Activated CD4-positive, alpha-beta T cell treated with anti-CD3 and anti-CD28 coated beads, Interleukin-10, Interleukin-2, amounts not matched to agents 100 ng/mL and 50 ng/mL, durations not matched to agents 16 hours and 8 hours (primary cell): ENCODE measurements around the gene TUBGCP2.
A peak's percentile ranks its signal among the peaks of the same experiment; 100 is the strongest.
"Not testable (repeated sequence)": the region's sequence is repeated elsewhere in the genome, so short reads cannot be mapped to it uniquely, and the experiment has no call there.

Experiments
- DNase-seq: peaks from one replicate; pipeline ENCODE4 v3.0.0-alpha.2; 2020

Gene TUBGCP2

GRCh38 chr10:133277277-133277992, 31.2 kb downstream of the TUBGCP2 start:
- no peak for DNase-seq

- DNase-seq, result peak; percentile 79
Measured at GRCh38 chr10:133276435-133277201, 32.1 kb downstream of the TUBGCP2 start, which contains the start of gene ADAM8. ADAM8 (minus strand) TSS chr10:133276868; CDS start chr10:133276817, 51 bp downstream.

- DNase-seq, result no peak
Measured at GRCh38 chr10:133276100-133276434, 32.6 kb downstream of the TUBGCP2 start.

- DNase-seq, result peak; percentile 78
Measured at GRCh38 chr10:133275684-133276092, 33.0 kb downstream of the TUBGCP2 start.

DNA sequence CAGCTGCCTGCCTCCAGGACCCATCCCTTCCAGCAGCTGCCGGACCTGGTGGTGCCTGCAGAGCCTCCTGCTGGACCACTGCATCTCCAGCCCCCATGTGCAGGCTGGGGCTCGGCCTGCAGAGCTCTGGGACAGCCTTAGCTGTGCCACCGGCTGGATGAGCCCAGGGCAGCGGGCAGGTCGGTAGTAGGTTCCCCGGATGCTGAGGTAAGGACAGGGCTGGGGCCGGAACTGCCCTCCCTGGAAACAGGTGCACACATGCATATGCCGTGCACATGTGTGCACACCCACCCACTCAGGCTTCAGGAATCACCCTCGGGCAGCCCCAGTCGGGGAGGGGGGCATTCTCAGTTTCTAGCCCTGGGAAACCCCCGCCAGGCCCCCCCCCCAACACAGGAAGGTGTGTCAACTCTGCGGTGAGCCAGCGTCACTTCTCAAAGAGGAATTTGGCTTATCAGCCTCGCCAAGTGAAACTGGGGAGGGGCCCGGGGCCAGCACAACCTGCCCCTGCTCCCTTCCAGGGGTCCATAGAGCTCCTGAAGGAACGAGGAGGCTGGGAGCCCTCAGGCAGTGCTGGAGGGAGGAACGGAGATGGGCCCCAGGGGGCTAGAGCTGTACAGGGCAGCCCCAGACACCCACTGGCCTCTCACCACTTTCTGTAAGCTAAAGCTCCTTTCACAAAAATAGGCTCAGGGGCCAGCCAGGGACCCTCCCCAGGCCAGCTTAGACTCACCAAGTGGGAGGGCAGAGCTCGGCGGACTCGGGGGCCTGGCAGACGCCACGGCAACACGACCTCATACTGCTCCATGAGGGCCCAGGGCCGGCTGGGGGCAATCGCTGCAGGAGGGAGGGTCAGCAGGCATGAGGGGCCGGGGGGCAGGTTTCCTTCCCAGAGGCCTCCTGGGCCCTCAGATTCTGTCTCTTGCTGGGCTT, 33.7 kb downstream of the TUBGCP2 start:
- peak; percentile 88 for DNase-seq

GRCh38 chr10:133273534-133274143, 35.0 kb downstream of the TUBGCP2 start:
- no peak for DNase-seq

- no peak for DNase-seq
Measured at GRCh38 chr10:133272964-133273420, 35.7 kb downstream of the TUBGCP2 start.

- no peak for DNase-seq
Measured at GRCh38 chr10:133272301-133272963, 36.2 kb downstream of the TUBGCP2 start.

DNA sequence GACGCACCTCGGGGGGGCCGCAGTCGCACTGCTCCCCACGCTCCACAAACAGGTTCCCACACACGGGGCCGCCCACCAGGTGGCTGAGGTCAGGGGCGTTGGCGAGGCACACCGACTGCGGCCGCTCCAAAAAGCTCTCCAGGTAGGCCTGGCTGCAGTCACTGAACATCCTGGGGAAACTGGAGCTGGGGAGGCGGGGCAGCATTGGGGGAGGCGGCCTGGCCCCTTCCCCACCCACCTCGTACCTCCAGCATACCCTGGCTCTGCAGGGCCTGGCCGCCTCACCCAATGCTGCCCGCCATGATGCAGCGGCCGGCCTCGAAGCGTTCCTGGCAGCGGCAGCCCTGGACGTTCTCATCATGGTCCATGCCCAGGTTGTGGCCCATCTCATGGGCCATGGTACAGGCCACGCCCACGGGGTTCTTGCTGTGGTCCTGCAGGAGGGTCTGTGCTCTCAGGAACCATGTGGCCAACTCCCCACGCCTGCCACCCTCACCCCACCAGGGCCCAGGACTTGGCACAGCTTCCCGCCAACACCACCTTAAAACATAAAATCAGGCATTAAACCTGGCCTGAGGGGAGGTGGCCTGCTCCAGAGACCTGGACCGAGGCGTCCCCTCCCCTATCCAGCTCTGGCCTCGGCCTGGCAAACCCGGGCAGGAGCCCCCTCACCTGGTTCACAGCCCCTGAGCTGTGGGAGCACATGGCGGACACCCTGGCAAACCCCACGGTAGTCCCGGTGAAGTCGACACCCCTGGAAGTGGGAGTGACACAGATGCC, 37.0 kb downstream of the TUBGCP2 start:
- DNase-seq, result no peak

DNA sequence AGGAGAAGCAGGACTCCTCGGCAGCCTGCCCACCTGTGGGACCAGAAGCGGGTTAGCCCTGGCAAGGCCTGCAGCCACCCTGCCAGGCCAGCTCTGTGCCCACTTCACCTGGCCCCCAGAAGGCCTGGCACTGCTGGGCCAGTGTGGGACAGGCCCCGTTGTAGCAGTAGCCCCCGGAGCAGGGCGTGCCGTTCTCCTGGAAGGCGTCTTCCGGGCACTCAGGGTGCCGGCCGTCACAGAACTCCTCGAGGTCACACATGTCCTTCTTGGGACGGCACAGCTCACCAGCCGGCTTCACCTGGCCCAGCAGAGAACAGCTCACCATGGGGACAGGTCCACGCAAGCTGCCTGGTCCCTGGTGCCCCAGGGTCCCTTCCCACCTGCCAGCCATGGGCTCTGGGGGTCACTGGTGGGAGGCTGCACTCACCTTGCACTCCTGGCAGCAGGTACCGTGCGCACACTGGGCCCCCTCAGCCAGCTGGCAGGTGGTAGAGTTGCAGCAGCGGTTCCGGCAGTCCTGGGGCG, 37.8 kb downstream of the TUBGCP2 start:
- no peak for DNase-seq

DNA sequence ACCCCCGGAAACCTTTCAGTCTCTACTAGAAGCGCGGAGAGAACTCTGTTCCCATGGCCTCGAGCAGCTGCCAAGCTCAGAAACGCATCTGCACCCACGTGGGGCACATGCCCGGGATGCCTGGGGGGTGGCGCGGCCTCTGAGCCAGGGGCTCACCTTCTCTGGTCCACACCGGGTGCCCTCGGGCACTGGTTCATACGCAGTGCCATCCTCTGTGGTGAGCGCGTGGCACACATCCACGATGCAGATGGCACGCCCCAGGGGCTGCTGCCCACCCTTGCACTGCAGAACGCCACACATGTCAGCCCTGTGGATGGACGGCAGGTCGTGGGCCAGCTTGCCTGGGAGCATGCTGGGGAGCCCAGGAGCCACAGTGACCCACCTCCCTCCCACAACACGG, 38.5 kb downstream of the TUBGCP2 start:
- DNase-seq, result no peak

GRCh38 chr10:133269367-133269766, 39.3 kb downstream of the TUBGCP2 start:
- no peak for DNase-seq

- DNase-seq, result no peak
Measured at GRCh38 chr10:133268532-133268931, 40.1 kb downstream of the TUBGCP2 start.

GRCh38 chr10:133267829-133268228, 40.8 kb downstream of the TUBGCP2 start:
- no peak for DNase-seq

- no peak for DNase-seq
Measured at GRCh38 chr10:133267293-133267692, 41.4 kb downstream of the TUBGCP2 start.

GRCh38 chr10:133266056-133266795, 42.4 kb downstream of the TUBGCP2 start:
- no peak for DNase-seq

- DNase-seq, result not testable (repeated sequence)
Measured at GRCh38 chr10:133265052-133265451, 43.6 kb downstream of the TUBGCP2 start.

GRCh38 chr10:133264461-133264860, 44.2 kb downstream of the TUBGCP2 start:
- DNase-seq, result peak; percentile 55

DNA sequence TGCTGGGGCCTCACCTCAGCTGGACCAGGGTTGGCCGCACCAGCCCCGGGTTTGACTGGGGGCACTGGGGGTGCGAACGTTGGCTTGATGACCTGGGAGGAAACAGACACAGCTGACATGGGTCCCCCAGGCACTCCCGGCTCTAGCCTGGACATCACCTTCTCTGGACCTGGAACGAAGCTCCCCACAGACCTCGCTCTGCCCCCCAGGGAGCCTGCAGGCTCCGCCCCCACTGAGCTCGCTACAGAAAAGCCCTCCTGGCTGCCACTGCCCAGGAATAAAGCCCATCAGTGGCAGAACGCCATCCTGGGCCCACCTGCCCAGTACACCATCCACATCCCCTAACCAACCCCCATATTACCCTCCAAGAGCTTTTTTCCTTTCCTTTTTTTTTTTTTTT, 45.0 kb downstream of the TUBGCP2 start:
- DNase-seq, result no peak

DNA sequence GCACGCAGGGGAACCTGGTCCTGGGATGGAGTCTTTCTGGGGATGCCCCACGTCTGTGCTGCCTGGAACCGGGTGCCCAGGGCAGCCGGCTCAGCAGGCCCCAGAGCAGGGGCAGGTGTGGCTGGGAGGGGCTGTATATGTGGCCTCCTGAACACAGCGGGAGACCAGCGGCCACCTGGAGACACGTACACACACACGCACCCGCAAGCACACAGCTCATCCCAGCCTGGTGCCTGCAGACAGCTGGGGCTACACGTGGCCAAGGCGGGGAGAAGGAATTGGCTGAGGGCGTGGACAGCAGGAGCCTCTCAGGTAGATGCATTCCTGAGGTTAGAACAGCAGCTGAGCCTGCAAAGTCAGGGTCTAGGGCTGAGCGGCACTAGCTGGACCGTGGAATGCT, 46.0 kb downstream of the TUBGCP2 start:
- no peak for DNase-seq
